Sigmoid colon (tissue), 7 donors: Measurements from ENCODE around the gene TDRD9. TPM values are rescaled to one million over a fixed set of nuclear protein-coding genes. Genes with fewer than 3 reads are reported as not detected.

ENCODE experiments used
- DNase-seq: peaks from one replicate; pipeline ENCODE4 v3.0.0-alpha.2; 2019
- H3K27ac ChIP-seq, 4 donors: fragments of 200-600 bp; sonication (generic); one replicate each; pipeline ENCODE4 v1.5.1; 2016 to 2019; ENCODE audit warnings: mild to moderate bottlenecking in 1 of 4
- H3K27me3 ChIP-seq, 3 donors: fragments of 200-600 bp; sonication (generic); one replicate each; pipeline ENCODE4 v1.5.1; 2019; ENCODE audit warnings: mild to moderate bottlenecking in 1 of 3
- H3K36me3 ChIP-seq, 4 donors: fragments of 200-600 bp; sonication (generic); one replicate each; pipeline ENCODE4 v1.5.1; 2016 to 2019
- H3K4me1 ChIP-seq, 4 donors: fragments of 200-600 bp; sonication (generic); one replicate each; pipeline ENCODE4 v1.5.1; 2017 to 2019
- H3K4me3 ChIP-seq, 4 donors: fragments of 200-600 bp; sonication (generic); one replicate each; pipeline ENCODE4 v1.5.1; 2017 to 2019; ENCODE audit warnings: mild to moderate bottlenecking in 2 of 4, moderate library complexity in 1 of 4
- H3K9me3 ChIP-seq, 4 donors: fragments of 200-600 bp in 3 of 4; sonication (generic) in 3 of 4; one replicate each; pipeline versions ENCODE4 v1.5.1 to v1.6.1; 2013 to 2019
- EP300 ChIP-seq, 4 donors: sonication (generic); formaldehyde crosslinking; IDR thresholded peaks; one replicate each; pipeline ENCODE4 v1.6.1; 2017; ENCODE audit warnings: antibody characterized with exemption in 4 of 4
- POLR2A ChIP-seq, 2 donors: fragments of 450-650 bp; IDR thresholded peaks; one replicate each; pipeline ENCODE4 v1.6.1; 2016; ENCODE audit warnings: antibody characterized with exemption in 2 of 2, mild to moderate bottlenecking in 2 of 2, moderate library complexity in 2 of 2
- POLR2AphosphoS5 ChIP-seq, 4 donors: sonication (generic); formaldehyde crosslinking; IDR thresholded peaks; one replicate each; pipeline ENCODE4 v1.6.1; 2017; ENCODE audit warnings: antibody characterized with exemption in 4 of 4
- WGBS, 2 donors: extraction: QIAGEN DNeasy Blood & Tissue Kit; methylation state at CpG; one replicate each; pipeline ENCODE4 v1.1.7; 2013; 5-methylcytosine and 5-hydroxymethylcytosine counted together
- intact Hi-C: fragments of 100-400 bp; cut with DNase I; formaldehyde crosslinking; loops from one replicate; pipeline ENCODE4 v1.15.1; 2023
- polyA plus RNA-seq, 3 donors: library from polyadenylated mRNA; stranded (reverse); fragments of 200-250 nt; gene quantifications; one replicate each; pipeline ENCODE4 v1.2.3, GENCODE V29; 2013
- total RNA-seq, 4 donors: library from RNA; depleted of rRNA; stranded (reverse); fragments of >200 nt; gene quantifications; one replicate each; pipeline ENCODE4 v1.1.0, GENCODE V29; 2016
- TF ChIP-seq, protein P1 (sequence below), 4 experiments: fragments of 450-650 bp in 3 of 4; fragments of 200-600 bp in 1 of 4; IDR thresholded peaks; one replicate each; pipeline ENCODE4 v1.5.1; 2016 to 2019; ENCODE audit warnings: antibody characterized with exemption in 4 of 4, mild to moderate bottlenecking in 3 of 4, moderate library complexity in 2 of 4
- donor health status: healthy with polysubstance abuse.
- donor health status: Bipolar disorder and iron deficiency.
- donor health status: healthy.

TDRD9 gene
- total and polyA plus RNA-seq, 7 donors = 0.58 to 4.6 (median 1.2) TPM

DNA sequence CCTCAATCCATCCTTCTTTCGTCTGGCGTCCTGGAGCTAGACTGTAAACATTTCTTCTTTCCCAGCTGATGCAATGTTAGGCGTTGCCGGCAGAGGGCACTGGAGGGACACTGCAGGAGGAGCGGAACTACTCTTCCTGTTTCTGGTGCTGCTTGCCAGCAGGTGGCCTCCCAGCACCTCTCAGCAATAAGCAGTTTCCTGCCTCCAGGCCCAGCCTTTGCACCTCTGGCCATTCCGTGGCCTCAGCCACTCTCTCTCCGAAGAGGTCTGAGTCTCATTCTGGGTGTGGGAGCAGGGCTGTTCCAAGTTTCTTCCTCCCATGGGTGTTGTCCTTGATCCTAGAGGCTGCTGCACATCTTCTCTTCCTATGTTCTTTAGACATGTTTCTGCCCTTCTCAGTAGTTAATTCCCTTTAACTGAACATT lies 149.8 kb downstream of the TDRD9 start:
- WGBS, 2 donors = 1% methylated on average over 7 of the region's 7 CpGs
- no peak overlapping the region for H3K4me3 ChIP-seq
- intact Hi-C loops = loop anchor here (2.0 to 5.0 kb wide), 2 partner anchors 487 to 564 kb away; no protein-coding TSS in a partner anchor
- peaks cover 0 to 10% (median 0%) of the 10 kb centered on the region in 3 donors for H3K27me3 ChIP-seq
- peaks cover 0 to 6% (median 0%) of the 10 kb centered on the region in 4 donors for H3K4me1 ChIP-seq
- DNase-seq = peak; percentile 89
- H3K36me3 ChIP-seq = no peaks in the 10 kb centered on the region
- no peak overlapping the region for H3K27ac ChIP-seq
- no peak for TF ChIP-seq EP300 (IDR thresholded peaks at IDR 0.05)
- TF ChIP-seq, protein P1, sequence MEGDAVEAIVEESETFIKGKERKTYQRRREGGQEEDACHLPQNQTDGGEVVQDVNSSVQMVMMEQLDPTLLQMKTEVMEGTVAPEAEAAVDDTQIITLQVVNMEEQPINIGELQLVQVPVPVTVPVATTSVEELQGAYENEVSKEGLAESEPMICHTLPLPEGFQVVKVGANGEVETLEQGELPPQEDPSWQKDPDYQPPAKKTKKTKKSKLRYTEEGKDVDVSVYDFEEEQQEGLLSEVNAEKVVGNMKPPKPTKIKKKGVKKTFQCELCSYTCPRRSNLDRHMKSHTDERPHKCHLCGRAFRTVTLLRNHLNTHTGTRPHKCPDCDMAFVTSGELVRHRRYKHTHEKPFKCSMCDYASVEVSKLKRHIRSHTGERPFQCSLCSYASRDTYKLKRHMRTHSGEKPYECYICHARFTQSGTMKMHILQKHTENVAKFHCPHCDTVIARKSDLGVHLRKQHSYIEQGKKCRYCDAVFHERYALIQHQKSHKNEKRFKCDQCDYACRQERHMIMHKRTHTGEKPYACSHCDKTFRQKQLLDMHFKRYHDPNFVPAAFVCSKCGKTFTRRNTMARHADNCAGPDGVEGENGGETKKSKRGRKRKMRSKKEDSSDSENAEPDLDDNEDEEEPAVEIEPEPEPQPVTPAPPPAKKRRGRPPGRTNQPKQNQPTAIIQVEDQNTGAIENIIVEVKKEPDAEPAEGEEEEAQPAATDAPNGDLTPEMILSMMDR (IDR thresholded peaks at IDR 0.05) = peak; percentile 92 to 99 (median 98)
- TF ChIP-seq POLR2A (IDR thresholded peaks at IDR 0.05) = no peak
- TF ChIP-seq POLR2AphosphoS5 (IDR thresholded peaks at IDR 0.05) = no peak
- H3K9me3 ChIP-seq = peaks cover 0 to 4% (median 2%) of the 10 kb centered on the region in 4 donors

DNA sequence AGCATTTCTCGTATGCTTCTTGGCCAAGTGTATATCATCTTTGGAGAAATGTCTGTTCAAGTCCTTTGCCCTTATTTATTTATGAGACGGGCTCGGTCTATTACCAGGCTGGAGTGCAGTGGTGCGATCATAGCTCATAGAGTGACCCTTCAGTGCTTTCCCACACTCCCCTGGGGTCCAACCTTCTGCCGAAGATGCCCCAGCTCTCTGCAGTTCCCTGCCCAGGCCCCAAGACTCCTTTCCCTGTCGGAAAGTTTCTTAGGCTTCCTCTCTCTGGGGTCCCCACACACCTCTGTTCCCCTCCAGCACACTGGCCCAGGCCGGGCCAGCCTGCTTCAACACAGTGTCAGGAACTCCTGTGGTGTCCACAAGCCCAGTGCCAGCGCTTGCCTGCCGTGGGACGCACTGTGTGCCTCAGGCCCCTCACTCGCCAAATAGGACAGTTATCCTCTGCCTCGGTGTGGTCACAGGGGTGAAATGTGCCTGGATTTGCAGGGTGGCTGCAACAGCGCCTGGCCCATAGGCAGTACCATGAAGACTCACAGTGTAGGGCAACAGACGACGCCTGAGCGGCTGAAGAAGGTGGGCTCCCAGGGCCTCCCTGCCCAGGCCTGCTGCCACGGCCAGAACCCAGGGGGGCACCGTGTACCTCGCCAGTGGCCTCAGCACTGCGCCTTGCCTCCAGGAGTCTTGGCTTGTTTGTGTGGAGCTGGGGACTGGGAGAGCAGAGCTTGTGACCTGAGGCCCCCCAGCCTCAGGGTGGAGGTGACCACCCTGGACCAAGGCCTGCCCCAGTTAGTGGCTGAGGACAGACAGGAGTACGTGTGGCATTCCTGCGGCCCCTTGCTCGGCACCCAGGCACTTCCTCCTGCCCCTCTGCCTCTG lies 152.4 kb downstream of the TDRD9 start:
- intact Hi-C loops = no loop called here
- H3K27me3 ChIP-seq = peaks cover 9 to 30% (median 11%) of the 10 kb centered on the region in 3 donors

GRCh38 chr14:104081261-104081835 lies 153.1 kb downstream of the TDRD9 start:
- Histone ChIP-seq H3K4me3 (no peak overlapping the region), H3K9me3 (no peaks in the 10 kb centered on the region), H3K36me3 (no peaks in the 10 kb centered on the region), H3K27ac (no peak overlapping the region), H3K27me3 (peaks cover 14 to 37% (median 18%) of the 10 kb centered on the region in 3 donors), H3K4me1 (peaks cover 0 to 10% (median 5%) of the 10 kb centered on the region in 4 donors)
- 15 to 73% methylated on average over 17 of the region's 17 CpGs for WGBS, 2 donors
- intact Hi-C loops = no loop called here
- no peak for TF ChIP-seq EP300 (IDR thresholded peaks at IDR 0.05)
- TF ChIP-seq POLR2A (IDR thresholded peaks at IDR 0.05) = peak in 1 of 2 donors; percentile 31
- no peak for DNase-seq

More for the DNA sequence above, 152.4 kb downstream of the TDRD9 start:
- H3K4me1 ChIP-seq = peaks cover 0 to 6% (median 2%) of the 10 kb centered on the region in 4 donors
- WGBS, 2 donors = 74 to 90% methylated on average over 23 of the region's 23 CpGs
- no peak overlapping the region for H3K4me3 ChIP-seq
- H3K36me3 ChIP-seq = no peaks in the 10 kb centered on the region
- H3K27ac ChIP-seq = no peak overlapping the region
- DNase-seq = no peak
- TF ChIP-seq POLR2A (IDR thresholded peaks at IDR 0.05) = no peak
- TF ChIP-seq POLR2AphosphoS5 (IDR thresholded peaks at IDR 0.05) = no peak
- TF ChIP-seq EP300 (IDR thresholded peaks at IDR 0.05) = no peak
- TF ChIP-seq, protein P1 (IDR thresholded peaks at IDR 0.05) = no peak
- H3K9me3 ChIP-seq = no peaks in the 10 kb centered on the region

GRCh38 chr14:104081951-104082464 lies 153.8 kb downstream of the TDRD9 start:
- peaks cover 0 to 11% (median 5%) of the 10 kb centered on the region in 4 donors for H3K4me1 ChIP-seq
- TF ChIP-seq, protein P1 (IDR thresholded peaks at IDR 0.05) = no peak
- no peak for TF ChIP-seq POLR2AphosphoS5 (IDR thresholded peaks at IDR 0.05)
- DNase-seq = no peak
- 33 to 74% methylated on average over 15 of the region's 15 CpGs for WGBS, 2 donors
- no peak overlapping the region for H3K27ac ChIP-seq
- no peaks in the 10 kb centered on the region for H3K36me3 ChIP-seq
- H3K27me3 ChIP-seq = peaks cover 18 to 43% (median 25%) of the 10 kb centered on the region in 3 donors
- H3K9me3 ChIP-seq = no peaks in the 10 kb centered on the region
- intact Hi-C loops = loop anchor here (2.0 kb wide), 1 partner anchor 49 kb away; no protein-coding TSS in a partner anchor
- no peak overlapping the region for H3K4me3 ChIP-seq

GRCh38 chr14:104082807-104083206 lies 154.6 kb downstream of the TDRD9 start:
- peaks cover 0 to 11% (median 4%) of the 10 kb centered on the region in 4 donors for H3K4me1 ChIP-seq

More at GRCh38 chr14:104082807-104083206, 154.6 kb downstream of the TDRD9 start:
- Histone ChIP-seq H3K27ac (no peak overlapping the region), H3K4me3 (no peak overlapping the region), H3K36me3 (no peaks in the 10 kb centered on the region), H3K27me3 (peaks cover 18 to 48% (median 27%) of the 10 kb centered on the region in 3 donors), H3K9me3 (no peaks in the 10 kb centered on the region)
- 13 to 63% methylated on average over 12 of the region's 12 CpGs for WGBS, 2 donors
- no peak for DNase-seq
- intact Hi-C loops = loop anchor here (2.0 kb wide), 1 partner anchor 48 kb away; no protein-coding TSS in a partner anchor
- no peak for TF ChIP-seq EP300 (IDR thresholded peaks at IDR 0.05)
- TF ChIP-seq POLR2AphosphoS5 (IDR thresholded peaks at IDR 0.05) = no peak
- TF ChIP-seq POLR2A (IDR thresholded peaks at IDR 0.05) = peak in 1 of 2 donors; percentile 24
